GM12801 (cell line): ENCODE measurements around the gene MAST4.

Source experiments
- CTCF ChIP-seq: IDR thresholded peaks from one replicate; pipeline ENCODE4 v1.5.1; 2011; ENCODE audit warnings: control low read depth; ENCODE audit not compliant: insufficient read length; ENCODE audit errors: extremely low read depth

Gene MAST4

GRCh38 chr5:66595756-66596635, at the start of gene MAST4:
TSS of gene MAST4 (plus strand) at chr5:66596393. CDS start at chr5:66596656, 263 bp downstream.
- TF ChIP-seq CTCF: no peak

- no peak for TF ChIP-seq CTCF
These were observed 49.7 kb upstream of the MAST4 start for GRCh38 chr5:66546541-66546940.

- TF ChIP-seq CTCF: no peak
These were observed 44.9 kb upstream of the MAST4 start for GRCh38 chr5:66551338-66551737.

DNA sequence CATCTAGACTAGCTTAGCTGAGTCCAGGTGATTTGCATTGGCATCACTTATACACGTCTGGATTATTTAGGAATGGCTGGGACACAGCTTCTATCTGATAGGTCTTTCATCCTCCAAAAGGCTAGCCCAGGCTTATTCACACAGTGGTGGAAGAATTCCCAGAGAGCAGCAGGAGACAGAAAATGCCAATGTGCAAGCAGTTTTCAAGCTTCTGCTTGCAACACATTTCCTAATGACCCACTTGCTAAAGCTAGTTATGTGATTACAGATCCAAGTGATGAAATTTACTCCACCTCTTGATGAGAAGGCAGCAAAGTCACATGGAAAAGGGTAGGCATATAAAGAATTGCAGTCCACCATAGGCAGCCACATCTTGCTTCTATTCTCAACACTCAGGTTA, 44.2 kb upstream of the MAST4 start:
- TF ChIP-seq CTCF: no peak

DNA sequence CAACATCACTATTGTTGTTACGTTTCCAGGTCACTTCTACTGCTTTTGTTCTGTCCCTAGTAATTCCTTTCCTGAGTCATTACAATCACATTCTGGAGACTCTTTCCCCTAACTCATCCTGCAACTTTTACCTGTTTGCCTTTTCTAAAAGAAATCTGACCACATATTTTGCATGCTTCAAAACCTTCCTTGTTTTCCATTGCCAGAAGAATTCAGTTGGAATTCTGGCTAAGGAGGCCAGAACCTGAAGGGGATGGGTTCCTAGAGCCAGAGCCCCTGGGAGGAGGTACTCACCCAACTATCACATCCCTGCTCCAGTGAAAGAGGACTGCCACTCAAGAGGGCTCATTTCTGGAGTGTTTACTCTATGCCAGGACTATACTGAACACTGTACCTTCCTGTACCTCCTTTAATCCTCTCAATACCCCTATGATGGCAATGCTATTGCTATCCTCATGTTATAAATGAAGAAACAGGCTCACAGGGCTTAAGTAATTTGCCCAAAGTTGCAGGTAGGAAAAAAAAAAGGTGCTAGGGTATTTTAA, 42.8 kb upstream of the MAST4 start:
- TF ChIP-seq CTCF: no peak

- no peak for TF ChIP-seq CTCF
These were observed 42.1 kb upstream of the MAST4 start for GRCh38 chr5:66553916-66554575.

DNA sequence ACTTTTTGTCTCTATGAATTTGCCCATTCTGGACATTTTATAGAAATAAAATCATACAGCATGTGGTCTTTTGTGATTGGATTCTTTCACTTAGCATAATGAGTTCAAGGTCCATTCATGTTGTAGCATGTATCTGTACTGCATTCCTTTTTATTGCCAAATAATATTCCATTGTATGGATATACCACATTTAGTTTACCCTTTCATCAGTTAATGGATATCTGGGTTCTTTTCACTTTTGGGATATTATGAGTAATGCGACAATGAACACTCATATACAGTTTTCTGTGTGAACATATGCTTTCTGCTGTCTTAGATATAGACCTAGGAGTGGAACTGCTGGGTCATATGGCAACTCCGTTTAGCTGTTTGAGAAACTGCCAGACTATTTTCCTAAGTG, 41.3 kb upstream of the MAST4 start:
- TF ChIP-seq CTCF: no peak
